Bronchial epithelial cell (primary cell): ENCODE measurements around the gene XAGE5. TPM values are rescaled to one million over a fixed set of nuclear protein-coding genes. Genes with fewer than 3 reads are reported as not detected.
"Not testable (repeated sequence)": the region's sequence is repeated elsewhere in the genome, so short reads cannot be mapped to it uniquely, and the experiment has no call there.

Experiments
- DNase-seq: peaks from one replicate; pipeline ENCODE4 v3.0.0-alpha.2; 2010; ENCODE audit warnings: low read depth
- FAIRE-seq: peaks from 2 replicates; lab custom pipeline; 2011; peaks lifted over from hg19 to GRCh38; lab: Jason Lieb, UNC
- H3K27me3 ChIP-seq: 2 replicates; pipeline ENCODE4 v1.5.1; 2011; ENCODE audit warnings: low read length; ENCODE audit not compliant: control insufficient read depth, insufficient read depth
- H3K36me3 ChIP-seq: 2 replicates; pipeline ENCODE4 v1.5.1; 2011; ENCODE audit warnings: low read length; ENCODE audit not compliant: control insufficient read depth, insufficient read depth
- H3K4me3 ChIP-seq: 2 replicates; pipeline ENCODE4 v1.5.1; 2011; ENCODE audit warnings: mild to moderate bottlenecking, low read depth, low read length, control low read depth
- CTCF ChIP-seq: IDR thresholded peaks from 2 replicates; pipeline ENCODE4 v1.5.1; 2011; ENCODE audit warnings: mild to moderate bottlenecking, moderate library complexity, low read length, control low read depth, inconsistent platforms; ENCODE audit not compliant: insufficient read depth, severe bottlenecking
- total RNA-seq: library from RNA; depleted of rRNA; stranded (reverse); fragments of >200 nt; gene quantifications from 2 replicates; pipeline ENCODE4 v1.2.1, GENCODE V29; 2014

The XAGE5 gene
- not detected in 2 replicates for total RNA-seq

DNA sequence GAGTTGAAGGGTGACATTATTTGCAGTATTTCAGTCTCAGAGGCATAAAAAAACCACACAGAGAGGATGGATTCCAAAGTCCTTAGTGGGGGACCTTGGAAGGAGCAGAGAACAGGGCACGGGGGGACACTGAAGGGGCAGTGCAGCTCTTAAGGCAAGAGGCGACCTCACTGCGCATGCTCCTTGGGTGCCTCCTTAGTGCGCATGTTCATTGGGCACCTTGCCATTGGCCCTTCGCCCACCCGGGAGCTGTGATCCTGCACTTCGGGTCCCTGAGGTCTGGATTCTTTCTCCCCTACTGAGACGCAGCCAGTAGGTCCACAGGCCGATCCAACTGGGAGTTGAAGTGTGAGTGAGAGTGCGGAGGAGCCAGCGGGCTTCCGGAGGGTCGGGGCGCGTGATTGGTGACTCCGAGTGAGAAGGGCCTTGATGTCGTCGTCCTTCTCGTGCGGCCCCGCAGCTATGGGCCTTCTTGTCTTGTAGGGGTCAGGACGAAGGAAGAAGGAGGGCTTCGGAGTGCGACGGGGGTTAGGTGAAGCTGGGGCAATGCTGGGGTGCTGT is at the start of gene XAGE5:
TSS of gene XAGE5 (plus strand) at position 223 of the 561 bp plus-strand sequence. CDS start 1,280 bp downstream, outside the sequence.
- DNase-seq, result no peak
- H3K4me3 ChIP-seq, result no peak within 1 kb of the TSS
- no peak for FAIRE-seq
- TF ChIP-seq CTCF, result no peak
- no peaks in the 10 kb centered on the region for H3K27me3 ChIP-seq
- no peaks in the 10 kb centered on the region for H3K36me3 ChIP-seq

- DNase-seq, FAIRE-seq, H3K36me3 ChIP-seq, H3K4me3 ChIP-seq, H3K27me3 ChIP-seq: not testable (repeated sequence)
These were observed 45.1 kb upstream of the XAGE5 start for GRCh38 chrX:52765983-52766382.

- not testable (repeated sequence) for H3K4me3 ChIP-seq, H3K36me3 ChIP-seq, FAIRE-seq, DNase-seq, H3K27me3 ChIP-seq
These were observed 37.6 kb upstream of the XAGE5 start for GRCh38 chrX:52773504-52773903.

DNA sequence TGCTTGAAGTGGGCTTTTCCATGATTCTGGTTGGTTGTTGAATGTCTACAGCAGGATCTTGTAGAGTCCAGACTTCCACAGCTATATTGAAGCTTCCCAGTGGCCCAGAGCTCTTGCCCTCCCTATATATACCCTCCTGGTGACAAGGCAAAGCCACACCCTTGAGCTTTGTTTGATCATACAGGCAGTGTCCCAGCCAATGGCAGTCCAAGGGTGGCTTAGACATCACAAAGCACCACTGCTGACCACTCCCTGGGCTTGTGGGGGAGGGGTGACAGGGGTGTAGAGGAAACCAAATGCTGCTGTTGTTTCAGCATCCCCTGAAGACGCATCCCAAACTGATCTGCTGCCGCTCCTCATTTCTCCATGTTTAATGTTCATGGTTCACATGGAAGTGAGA is 13.8 kb upstream of the XAGE5 start, which contains the start of gene SPANXN5:
TSS of gene SPANXN5 (minus strand) at position 101 of the 400 bp plus-strand sequence. CDS start at position 22, 79 bp downstream.
- not testable (repeated sequence) for H3K4me3 ChIP-seq, DNase-seq, H3K36me3 ChIP-seq, FAIRE-seq, H3K27me3 ChIP-seq

DNA sequence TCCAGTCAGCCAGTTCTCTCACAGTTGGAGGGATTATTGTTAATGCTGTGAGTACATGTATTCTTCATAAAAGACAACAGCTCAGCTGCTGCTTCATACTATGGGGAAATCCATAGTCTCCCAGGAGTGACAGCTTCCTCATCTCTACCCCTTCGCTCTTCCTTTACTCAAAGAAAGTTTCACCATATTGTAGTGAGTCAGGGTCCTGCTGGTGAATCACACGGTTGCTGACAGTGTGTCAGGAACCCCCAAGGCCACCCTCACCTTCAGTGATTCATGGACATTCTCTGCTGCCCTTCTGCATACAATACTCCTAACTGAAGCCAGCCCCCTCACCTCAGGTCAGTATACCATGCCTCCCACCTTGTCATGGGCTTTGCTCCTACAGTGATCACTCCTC is 6.2 kb upstream of the XAGE5 start:
- FAIRE-seq, H3K27me3 ChIP-seq, H3K36me3 ChIP-seq, H3K4me3 ChIP-seq: not testable (repeated sequence)
- peak; percentile 12 for DNase-seq

DNA sequence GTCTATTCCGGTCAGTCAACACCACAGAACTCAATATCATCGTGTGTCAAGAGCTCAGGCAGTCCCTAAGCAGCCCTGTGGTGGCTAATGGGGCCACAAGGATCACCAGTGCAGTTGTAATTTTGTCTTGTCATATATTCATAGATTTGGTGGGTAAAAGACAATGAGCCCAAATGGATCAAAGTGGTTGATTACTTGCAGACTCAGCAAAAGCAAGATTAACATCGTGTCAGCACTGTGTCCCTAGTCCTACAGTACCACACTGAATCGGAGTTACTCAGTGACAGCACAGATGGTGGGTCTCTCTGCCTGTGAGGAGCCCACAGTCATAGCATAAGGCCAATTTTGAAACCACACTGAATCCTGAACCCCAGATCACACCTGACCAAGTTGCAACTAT is 8.7 kb downstream of the XAGE5 start:
- DNase-seq (no peak), FAIRE-seq (peak; percentile 50)
- Histone ChIP-seq H3K36me3 (no peaks in the 10 kb centered on the region), H3K4me3 (no peak overlapping the region), H3K27me3 (no peaks in the 10 kb centered on the region)
- no peak for TF ChIP-seq CTCF

- DNase-seq (no peak), FAIRE-seq (no peak)
- no peak for TF ChIP-seq CTCF
- no peaks in the 10 kb centered on the region for H3K27me3 ChIP-seq
- H3K4me3 ChIP-seq, result no peak overlapping the region
- H3K36me3 ChIP-seq, result no peaks in the 10 kb centered on the region
These were observed 10.1 kb downstream of the XAGE5 start for GRCh38 chrX:52821079-52821760.
